Activated CD8-positive, alpha-beta memory T cell treated with anti-CD3 and anti-CD28 coated beads, Interleukin-2, amount 50 U/mL, for 24 hours (primary cell): ENCODE data around the gene LINGO3.

ENCODE experiments used
- DNase-seq: peaks from one replicate; pipeline ENCODE4 v3.0.0-alpha.2; 2020; ENCODE audit errors: extremely low read depth

Gene LINGO3

GRCh38 chr19:2339644-2340310 lies 31.8 kb upstream of the LINGO3 start:
- no peak for DNase-seq

- DNase-seq: no peak
These were observed 31.0 kb upstream of the LINGO3 start for GRCh38 chr19:2338751-2339643.

- DNase-seq: no peak
These were observed 30.2 kb upstream of the LINGO3 start for GRCh38 chr19:2338055-2338615.

- no peak for DNase-seq
These were observed 29.4 kb upstream of the LINGO3 start for GRCh38 chr19:2337329-2337707.

GRCh38 chr19:2336528-2337328 lies 28.8 kb upstream of the LINGO3 start:
- DNase-seq: no peak

- DNase-seq: no peak
These were observed 27.9 kb upstream of the LINGO3 start for GRCh38 chr19:2335848-2336247.

GRCh38 chr19:2334986-2335846 lies 27.3 kb upstream of the LINGO3 start:
- DNase-seq: no peak

- DNase-seq: no peak
These were observed 26.5 kb upstream of the LINGO3 start for GRCh38 chr19:2334426-2334825.

- DNase-seq: no peak
These were observed 25.9 kb upstream of the LINGO3 start for GRCh38 chr19:2333807-2334211.

- no peak for DNase-seq
These were observed 25.3 kb upstream of the LINGO3 start for GRCh38 chr19:2333027-2333806.

GRCh38 chr19:2332341-2333026 lies 24.5 kb upstream of the LINGO3 start:
- no peak for DNase-seq

- DNase-seq: no peak
These were observed 23.8 kb upstream of the LINGO3 start for GRCh38 chr19:2331601-2332246.

- no peak for DNase-seq
These were observed 22.8 kb upstream of the LINGO3 start for GRCh38 chr19:2330632-2331284.

GRCh38 chr19:2330255-2330631 lies 22.3 kb upstream of the LINGO3 start:
- no peak for DNase-seq

- no peak for DNase-seq
These were observed 21.6 kb upstream of the LINGO3 start for GRCh38 chr19:2329501-2329916.

GRCh38 chr19:2329149-2329478 lies 21.2 kb upstream of the LINGO3 start:
- DNase-seq: no peak

GRCh38 chr19:2328401-2329148 lies 20.6 kb upstream of the LINGO3 start, which contains the start of the genes LSM7 and SPPL2B:
LSM7 (minus strand) TSS chr19:2328586; CDS start chr19:2328566, 20 bp downstream.
SPPL2B (plus strand) TSS chr19:2328684; CDS start chr19:2328710, 26 bp downstream.
- DNase-seq: peak; percentile 75
